Suppressor macrophage treated with lipopolysaccharide for 1 hour (primary cell): ENCODE data around the gene LECT2.

Experiments
- DNase-seq, 3 donors: peaks; one replicate each; pipeline ENCODE4 v3.0.0-alpha.2; 2020 to 2022

The LECT2 gene

DNA sequence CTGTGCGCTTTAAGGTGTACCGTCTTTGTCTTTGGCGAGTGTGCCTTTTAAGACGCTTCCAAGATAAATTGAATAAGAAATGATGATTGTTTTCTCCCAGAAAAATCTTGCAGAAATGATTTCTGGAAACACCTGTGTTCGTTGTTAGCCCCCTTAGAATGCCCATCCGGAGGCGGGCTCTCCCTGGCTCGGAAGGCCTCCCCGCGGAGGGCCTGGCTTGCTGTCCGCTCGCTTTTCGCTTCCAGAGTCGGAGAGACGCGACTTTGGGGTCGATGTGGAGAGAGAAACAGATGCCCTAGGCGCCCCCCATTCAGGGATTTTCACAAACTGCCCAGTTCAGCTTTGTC lies 23.9 kb downstream of the LECT2 start:
- DNase-seq: no peak

DNA sequence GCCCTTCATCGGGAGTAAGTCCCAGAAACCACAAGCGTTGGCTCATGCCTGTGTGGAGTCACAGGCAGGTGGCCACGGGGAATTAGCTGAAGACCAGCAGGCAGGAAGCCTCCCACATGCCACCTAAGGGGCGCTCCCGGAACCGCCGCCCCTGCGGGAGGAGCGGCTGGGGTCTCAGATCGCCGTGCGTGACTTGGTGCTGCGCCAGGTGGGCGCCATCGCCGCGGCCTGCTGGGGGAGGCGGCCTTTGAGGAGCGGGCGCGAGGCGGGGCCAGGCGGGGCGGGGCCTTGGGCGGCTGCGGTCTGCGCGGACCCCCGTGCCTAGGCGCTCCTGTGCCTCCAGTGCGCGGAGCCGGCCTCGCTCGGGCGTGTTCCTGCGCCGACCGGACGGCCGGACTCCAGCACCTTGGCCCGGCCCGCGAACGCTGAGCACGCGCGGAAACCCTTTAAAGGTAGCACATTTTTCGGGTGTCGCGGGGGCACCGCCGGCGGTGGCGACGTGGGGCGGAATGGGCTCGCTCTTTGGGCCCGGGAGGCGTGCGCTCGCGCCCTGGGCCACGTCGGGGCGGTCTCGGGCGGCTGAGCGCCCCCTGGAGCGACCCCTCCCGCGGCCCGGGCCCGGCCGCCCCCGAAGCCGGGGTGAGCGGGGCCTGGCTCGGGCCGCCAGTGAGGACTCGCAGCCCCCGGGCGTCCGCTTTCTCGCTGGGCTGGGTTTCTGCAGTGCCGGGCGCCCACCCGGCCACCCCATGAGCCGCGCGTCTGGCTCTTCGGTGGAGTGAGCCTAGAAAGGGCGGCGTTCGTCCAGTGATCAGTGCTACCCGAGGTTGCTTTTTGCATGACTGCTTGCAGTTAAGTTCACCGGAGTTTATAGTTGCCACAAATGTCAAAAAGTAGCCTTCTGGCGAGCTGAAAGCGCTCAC lies 24.5 kb downstream of the LECT2 start:
- peak in 1 of 3 donors; percentile 3 for DNase-seq

DNA sequence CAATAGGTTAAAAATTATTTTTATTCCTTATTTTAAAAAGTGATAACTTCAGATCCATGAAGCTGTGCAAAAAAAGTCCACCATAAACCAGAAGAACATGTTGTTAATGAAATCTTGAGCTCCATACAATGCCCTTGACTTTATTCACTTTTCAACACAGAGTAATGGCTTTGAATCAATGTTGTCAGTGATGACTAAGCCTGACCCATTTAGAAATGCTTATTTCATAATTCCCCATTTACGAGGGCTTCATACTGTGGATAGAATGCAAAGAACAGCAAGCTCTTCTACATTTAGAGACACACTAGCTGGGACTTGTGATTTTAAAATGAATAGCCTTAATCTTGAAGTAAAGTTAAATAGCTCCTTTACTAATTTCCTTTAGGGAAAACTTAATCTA lies 33.4 kb downstream of the LECT2 start:
- peak in 2 of 3 donors; percentile 24 to 45 for DNase-seq

DNA sequence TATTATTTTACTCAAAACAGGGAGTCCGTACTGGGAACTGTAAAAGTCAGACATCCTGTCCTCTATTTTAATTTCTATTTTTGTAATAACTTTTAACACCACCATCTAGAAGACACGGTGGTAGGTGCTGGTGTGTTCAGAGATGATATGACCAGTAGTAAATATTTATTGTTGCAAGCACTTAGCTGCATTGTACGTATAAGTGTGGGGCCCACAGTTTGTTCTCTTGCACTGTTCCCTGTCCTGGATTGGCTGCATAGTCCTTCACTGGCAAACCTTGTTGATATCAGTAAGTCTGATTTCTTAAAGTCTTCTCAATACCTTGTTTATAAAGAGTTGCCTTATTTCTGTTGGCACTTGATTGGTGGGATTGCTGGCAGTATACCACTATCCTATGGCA lies 34.6 kb downstream of the LECT2 start:
- DNase-seq: no peak

DNA sequence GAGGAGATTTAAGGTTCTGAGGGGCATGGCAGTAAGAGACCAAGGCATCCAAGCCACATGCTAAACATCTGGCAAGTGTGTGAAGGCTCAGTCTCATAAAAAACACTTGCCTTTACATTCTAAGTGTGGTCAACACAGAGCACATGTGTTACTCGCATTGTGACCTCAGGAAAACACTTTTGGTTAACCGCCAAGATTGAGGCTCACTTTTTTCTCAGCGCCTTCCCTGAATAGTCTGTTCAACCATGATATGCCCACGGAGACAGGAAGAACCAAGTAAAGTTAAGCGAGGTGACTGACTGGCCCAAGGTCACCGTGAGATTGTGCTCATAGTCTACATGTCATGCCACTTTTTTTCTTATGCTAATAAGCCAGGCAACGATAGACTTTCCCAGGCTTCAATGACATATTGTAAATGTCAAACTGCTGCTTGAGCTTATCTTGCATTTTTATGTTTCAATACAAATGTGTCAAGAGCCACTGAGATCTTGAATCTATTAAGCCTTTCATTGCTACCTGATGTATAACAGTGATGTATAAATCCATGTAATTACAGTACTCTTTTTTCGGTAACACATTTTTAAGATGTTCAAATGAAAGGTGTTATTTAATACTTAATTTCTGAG lies 38.0 kb downstream of the LECT2 start:
- DNase-seq: no peak

DNA sequence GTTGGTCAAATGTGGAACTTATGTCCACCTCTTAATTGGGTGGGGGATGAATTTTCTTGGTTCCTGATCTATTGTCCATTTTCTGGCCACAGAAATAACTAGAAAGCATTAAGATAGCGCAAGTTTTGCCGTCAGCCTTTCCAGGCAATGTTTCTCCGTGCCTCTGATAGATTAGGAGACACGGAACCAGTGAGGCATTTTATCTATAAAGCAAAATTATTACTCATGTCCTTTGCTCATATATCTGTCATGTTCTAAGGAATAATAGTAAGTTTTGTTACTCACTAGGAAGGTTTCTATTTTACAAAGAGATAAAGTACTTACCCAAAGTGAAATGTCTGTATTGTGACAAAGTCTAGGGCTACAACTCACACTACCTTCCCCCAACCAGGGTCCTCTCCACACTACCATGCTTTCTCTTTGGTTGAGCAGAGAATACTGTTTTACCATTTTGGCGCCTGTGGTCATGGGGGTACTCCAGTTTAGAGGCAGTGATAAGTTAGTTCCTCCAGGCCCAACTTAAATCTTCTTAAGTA lies 39.2 kb downstream of the LECT2 start:
- no peak for DNase-seq

DNA sequence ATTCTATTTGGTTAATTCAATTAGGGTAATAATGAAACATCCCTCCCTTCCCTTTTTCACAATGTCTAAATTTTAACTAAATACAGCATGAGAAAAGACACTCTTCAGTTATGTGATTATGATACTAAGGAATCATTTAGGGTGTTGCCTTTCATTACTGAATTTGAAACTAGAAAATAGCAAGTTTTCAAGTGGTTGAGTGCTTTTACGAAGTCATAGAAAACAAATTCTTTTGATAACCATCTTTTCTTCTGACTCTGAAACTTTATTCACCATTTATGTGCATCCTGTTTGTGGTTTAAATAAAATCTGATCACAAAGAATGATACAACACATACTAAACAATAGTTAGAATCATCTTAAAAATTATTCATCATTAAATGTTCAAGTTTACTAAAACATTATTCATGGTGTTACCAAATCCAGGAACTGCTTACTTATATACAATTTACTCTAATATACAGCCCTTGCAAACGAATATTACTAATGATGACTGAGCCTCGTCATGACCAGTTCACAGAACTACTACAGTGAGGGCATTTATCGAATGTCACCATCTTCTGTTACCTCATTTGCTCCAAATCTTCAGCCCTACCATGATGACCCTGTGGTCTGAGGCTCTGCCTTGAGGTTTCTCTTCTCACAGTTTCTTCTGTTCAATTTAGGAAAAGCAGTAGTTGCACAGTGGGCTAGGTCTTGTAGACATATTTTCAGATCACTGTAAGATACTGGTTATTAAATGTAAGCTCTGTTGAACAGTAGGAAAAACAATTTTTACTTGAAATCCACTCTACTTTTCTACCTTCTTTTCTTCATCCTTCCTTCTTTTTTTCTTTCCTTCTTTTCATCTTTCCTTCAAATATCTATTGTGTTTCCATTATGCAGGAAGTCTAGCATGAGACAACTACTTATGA lies 40.8 kb downstream of the LECT2 start:
- peak in 1 of 3 donors; percentile 9 for DNase-seq

DNA sequence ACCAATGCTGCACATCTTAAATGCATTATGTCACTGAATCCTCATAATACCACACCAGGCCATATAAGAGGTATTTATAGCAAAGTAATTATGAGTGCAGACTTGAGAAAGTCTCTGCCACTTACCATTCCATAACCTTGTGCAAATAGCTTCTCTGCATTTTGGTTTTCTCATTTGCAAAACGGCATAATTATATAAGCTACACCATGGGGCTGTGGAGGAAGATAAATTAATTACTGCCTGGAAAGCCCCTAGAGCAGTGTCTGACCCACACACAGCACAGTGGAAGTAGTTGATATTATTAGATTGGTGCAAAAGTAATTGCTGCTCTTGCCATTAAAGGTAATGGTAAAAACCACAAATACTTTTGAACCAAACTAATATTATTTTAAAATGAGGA lies 49.6 kb downstream of the LECT2 start:
- no peak for DNase-seq

DNA sequence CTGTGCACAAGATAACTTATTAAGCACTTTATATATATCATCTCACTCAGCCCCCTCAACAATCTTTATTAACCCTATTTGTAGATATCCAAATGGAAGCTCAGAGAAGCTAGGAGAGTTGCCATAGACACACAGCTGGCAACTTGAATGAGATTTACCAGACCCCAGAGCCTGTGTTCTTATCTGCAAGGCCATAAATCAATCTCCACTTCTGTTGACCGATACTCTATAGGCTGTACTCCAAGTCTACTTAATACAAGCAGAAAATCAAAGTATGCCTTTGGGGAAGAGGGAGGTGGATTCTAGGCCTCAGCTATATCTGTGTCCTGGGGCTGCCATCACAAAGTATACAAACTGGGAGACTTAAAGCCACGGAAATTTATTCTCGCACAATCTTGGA lies 53.1 kb downstream of the LECT2 start:
- no peak for DNase-seq

DNA sequence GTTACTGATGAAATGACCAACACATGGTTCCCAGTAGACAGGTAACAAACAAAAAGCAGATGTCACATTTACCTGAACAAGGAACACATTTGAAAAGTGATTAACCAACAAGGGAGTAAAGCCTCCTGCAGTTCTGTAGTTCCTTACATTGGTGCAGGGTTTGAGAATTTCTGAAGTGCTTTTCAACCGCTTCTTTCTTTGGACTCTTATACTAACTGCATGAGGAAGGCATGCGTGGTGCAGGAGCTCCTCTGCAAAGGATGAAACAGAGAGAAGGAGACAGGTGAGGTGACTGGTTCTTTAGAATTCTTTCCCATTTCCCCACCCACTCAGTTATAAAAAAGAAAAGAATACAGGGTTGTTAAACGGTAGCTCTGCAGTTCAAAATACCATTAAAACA lies 54.5 kb downstream of the LECT2 start:
- DNase-seq: no peak

DNA sequence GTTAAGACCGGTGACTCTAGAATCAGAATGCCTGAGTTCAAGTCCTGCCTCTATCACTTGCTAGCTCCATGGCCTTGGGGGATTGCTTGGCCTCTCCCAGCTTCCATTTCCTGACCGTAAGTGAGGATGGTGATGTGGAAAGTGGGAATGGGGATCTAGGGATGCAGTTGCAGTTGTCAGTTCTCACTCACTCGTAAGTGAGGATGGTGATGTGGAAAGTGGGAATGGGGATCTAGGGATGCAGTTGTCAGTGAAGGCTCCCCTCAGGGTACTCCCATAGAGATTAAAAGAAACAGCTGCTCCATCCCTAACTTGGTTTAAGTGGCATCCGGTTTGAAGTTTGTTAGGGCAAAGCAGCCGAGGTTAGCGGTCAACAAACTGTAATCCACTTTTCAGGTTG lies 56.1 kb downstream of the LECT2 start:
- DNase-seq: no peak
